ENCODE data around the gene INSRR. TPM values are rescaled to one million over a fixed set of nuclear protein-coding genes. Genes with fewer than 3 reads are reported as not detected.

INSRR gene
- total and polyA plus RNA-seq, 4 donors, result 0.01 TPM; not detected in 3

DNA sequence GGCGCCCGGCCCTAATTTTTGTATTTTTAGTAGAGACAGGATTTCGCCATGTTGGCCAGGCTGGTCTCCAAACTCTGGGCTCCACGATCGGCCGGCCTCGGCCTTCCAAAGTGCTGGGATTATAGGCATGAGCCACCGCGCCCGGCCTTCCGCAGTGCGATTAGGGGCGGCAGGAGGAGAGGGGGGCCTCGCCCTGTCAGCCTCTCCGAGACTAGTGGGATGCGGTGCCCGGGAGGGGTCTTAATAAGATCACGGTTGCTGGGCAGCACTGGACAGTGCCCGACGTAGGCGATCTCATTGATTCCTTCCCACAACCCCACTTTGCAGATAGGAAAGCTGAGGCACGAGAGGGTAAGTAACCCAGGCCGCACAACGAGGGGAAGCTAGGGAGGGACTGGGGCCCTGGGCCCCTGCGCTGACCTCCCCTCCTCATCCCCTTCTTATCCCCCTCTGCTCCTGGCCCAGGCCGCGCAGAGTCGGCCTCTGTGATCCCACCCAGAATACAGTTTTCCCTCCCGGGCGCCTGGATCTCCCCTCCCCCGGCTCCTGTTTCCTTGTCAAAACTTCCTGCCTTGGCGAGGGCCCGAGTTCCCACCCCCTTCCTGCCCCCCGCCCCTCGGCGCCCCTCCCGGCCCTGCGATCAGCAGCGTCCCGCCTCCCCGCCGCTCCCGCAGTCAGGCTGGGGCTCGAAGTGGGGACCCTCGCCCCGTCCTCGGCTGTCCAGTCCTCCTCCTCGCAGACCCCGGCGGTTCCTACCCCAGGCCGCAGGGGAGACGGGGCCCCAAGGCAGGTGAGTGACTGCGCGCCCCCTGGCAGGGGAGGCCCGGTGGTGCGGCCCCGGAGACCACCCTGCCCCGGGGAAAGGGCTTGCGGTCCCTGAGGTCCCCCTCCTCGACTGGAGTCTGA lies 34.4 kb upstream of the INSRR start, which contains the start of gene PEAR1:
TSS of gene PEAR1 (plus strand) at position 671 of the 906 bp plus-strand sequence. CDS start 10,209 bp downstream, outside the sequence.
- H3K27ac ChIP-seq (ENCODE audit: low read depth in 1 of 2, low read length in 2 of 2), result peak within 1 kb of the TSS; percentile 58 to 75
- WGBS, result 10% methylated on average over 60 of the region's 60 CpGs
- TF ChIP-seq, protein P1, sequence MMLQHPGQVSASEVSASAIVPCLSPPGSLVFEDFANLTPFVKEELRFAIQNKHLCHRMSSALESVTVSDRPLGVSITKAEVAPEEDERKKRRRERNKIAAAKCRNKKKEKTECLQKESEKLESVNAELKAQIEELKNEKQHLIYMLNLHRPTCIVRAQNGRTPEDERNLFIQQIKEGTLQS (IDR thresholded peaks at IDR 0.05), result no peak
- TF ChIP-seq CTCF (IDR thresholded peaks at IDR 0.05; ENCODE audit: low read depth, low read length, missing input control), result no peak
- no peak for TF ChIP-seq HNF4A (conservative IDR thresholded peaks at IDR 0.05)
- no peak for TF ChIP-seq HNF4G (IDR thresholded peaks at IDR 0.05)
- no peak for TF ChIP-seq EGR1 (IDR thresholded peaks at IDR 0.05; ENCODE audit: low read depth in 2 of 2)
- TF ChIP-seq SP1 (IDR thresholded peaks at IDR 0.05), result no peak
- no peaks in the 10 kb centered on the region for H3K9me3 ChIP-seq (ENCODE audit: control insufficient read depth in 4 of 4, low read length in 3 of 4)
- H3K27me3 ChIP-seq (ENCODE audit: control insufficient read depth in 4 of 4, insufficient read depth in 4 of 4, low read length in 3 of 4), result peaks cover 0 to 6% (median 2%) of the 10 kb centered on the region in 4 donors
- peak within 1 kb of the TSS in 2 of 3 donors; percentile 21 to 42 for H3K4me3 ChIP-seq (ENCODE audit: low read depth in 1 of 3, low read length in 3 of 3)
- DNase-seq (ENCODE audit: low spot score), result peak; percentile 55
- peak within 1 kb of the TSS in 1 of 2 donors; percentile 58 for H3K9ac ChIP-seq (ENCODE audit: low read depth in 1 of 2, low read length in 2 of 2)
- H3K36me3 ChIP-seq (ENCODE audit: control insufficient read depth in 4 of 4, insufficient read depth in 3 of 4, low read depth in 1 of 4, low read length in 3 of 4), result no peaks in the 10 kb centered on the region
- H3K4me1 ChIP-seq (ENCODE audit: control insufficient read depth in 4 of 4, insufficient read depth in 4 of 4, low read length in 3 of 4), result peaks cover 0 to 18% (median 9%) of the 10 kb centered on the region in 4 donors

DNA sequence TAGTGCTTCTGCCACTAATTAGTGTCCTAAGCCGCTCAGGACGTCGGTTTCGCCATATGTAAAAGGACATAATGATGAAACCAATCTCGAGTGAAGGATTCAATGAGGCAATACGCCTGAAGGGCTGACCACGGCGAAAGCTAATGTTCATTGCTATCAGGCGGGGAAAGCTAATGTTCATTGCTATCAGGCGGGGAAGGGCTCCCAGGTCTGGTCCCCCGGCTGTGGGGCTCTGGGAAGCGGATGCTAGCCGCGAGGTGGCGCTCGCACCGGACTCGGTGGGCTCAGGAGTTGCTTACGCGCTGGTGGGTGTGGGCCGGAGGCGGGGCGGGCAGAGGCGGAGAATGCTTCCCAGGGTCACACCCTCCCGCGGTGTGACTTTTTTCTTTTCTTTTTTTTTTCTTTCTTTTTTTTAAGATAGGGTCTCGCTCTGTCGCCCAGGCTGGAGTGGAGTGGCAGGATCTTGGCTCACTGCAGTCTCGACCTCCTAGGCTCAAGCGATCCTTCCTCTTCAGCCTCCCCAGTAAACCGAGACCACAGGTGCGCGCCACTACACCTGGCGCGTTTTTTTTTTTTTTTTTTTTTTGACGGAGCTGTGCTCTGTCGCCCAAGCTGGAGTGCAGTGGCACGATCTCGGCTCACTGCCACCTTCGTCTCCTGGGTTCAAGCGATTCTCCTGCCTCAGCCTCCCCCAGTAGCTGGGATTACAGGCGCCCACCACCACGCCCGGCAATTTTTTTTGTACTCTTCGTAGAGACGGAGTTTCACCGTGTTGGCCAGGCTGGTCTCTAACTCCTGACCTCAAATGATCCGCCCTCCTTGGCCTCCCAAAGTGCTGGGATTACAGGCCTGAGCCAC lies 33.5 kb upstream of the INSRR start:
- H3K4me1 ChIP-seq (ENCODE audit: control insufficient read depth in 4 of 4, insufficient read depth in 4 of 4, low read length in 3 of 4), result peaks cover 0 to 18% (median 9%) of the 10 kb centered on the region in 4 donors
- WGBS, result 4% methylated on average over 48 of the region's 48 CpGs
- no peaks in the 10 kb centered on the region for H3K9me3 ChIP-seq (ENCODE audit: control insufficient read depth in 4 of 4, low read length in 3 of 4)
- H3K9ac ChIP-seq (ENCODE audit: low read depth in 1 of 2, low read length in 2 of 2), result no peak overlapping the region
- peaks cover 0 to 6% (median 2%) of the 10 kb centered on the region in 4 donors for H3K27me3 ChIP-seq (ENCODE audit: control insufficient read depth in 4 of 4, insufficient read depth in 4 of 4, low read length in 3 of 4)
- no peak overlapping the region for H3K27ac ChIP-seq (ENCODE audit: low read depth in 1 of 2, low read length in 2 of 2)
- H3K4me3 ChIP-seq (ENCODE audit: low read depth in 1 of 3, low read length in 3 of 3), result no peak overlapping the region
- no peak for TF ChIP-seq SP1 (IDR thresholded peaks at IDR 0.05)
- TF ChIP-seq FOXA1 (IDR thresholded peaks at IDR 0.05), result no peak
- no peak for TF ChIP-seq MAX (IDR thresholded peaks at IDR 0.05)
- TF ChIP-seq, protein P1 (IDR thresholded peaks at IDR 0.05), result no peak
- no peak for TF ChIP-seq GABPA (IDR thresholded peaks at IDR 0.05 in 1 of 2, conservative IDR thresholded peaks at IDR 0.05 in 1 of 2)
- TF ChIP-seq RAD21 (IDR thresholded peaks at IDR 0.05), result peak; percentile 67 to 80
- peak; percentile 61 for TF ChIP-seq CTCF (IDR thresholded peaks at IDR 0.05; ENCODE audit: low read depth, low read length, missing input control)
- TF ChIP-seq ZBTB33 (IDR thresholded peaks at IDR 0.05), result no peak
- TF ChIP-seq FOXA2 (IDR thresholded peaks at IDR 0.05), result no peak
- TF ChIP-seq YY1 (IDR thresholded peaks at IDR 0.05), result no peak
- no peak for TF ChIP-seq HNF4A (conservative IDR thresholded peaks at IDR 0.05)
- no peak for TF ChIP-seq EGR1 (IDR thresholded peaks at IDR 0.05; ENCODE audit: low read depth in 2 of 2)
- peak; percentile 10 for TF ChIP-seq NR2F2 (IDR thresholded peaks at IDR 0.05)
- no peaks in the 10 kb centered on the region for H3K36me3 ChIP-seq (ENCODE audit: control insufficient read depth in 4 of 4, insufficient read depth in 3 of 4, low read depth in 1 of 4, low read length in 3 of 4)
- DNase-seq (ENCODE audit: low spot score), result peak; percentile 96
